ENCODE data around the gene SLC22A31. TPM values are rescaled to one million over a fixed set of nuclear protein-coding genes. Genes with fewer than 3 reads are reported as not detected.

Gene SLC22A31
- total and polyA plus RNA-seq, 2 donors (not counting 3 experiments of a cell fraction or from before 2014, with no cell fraction given), result 1.0 TPM; not detected in 1

DNA sequence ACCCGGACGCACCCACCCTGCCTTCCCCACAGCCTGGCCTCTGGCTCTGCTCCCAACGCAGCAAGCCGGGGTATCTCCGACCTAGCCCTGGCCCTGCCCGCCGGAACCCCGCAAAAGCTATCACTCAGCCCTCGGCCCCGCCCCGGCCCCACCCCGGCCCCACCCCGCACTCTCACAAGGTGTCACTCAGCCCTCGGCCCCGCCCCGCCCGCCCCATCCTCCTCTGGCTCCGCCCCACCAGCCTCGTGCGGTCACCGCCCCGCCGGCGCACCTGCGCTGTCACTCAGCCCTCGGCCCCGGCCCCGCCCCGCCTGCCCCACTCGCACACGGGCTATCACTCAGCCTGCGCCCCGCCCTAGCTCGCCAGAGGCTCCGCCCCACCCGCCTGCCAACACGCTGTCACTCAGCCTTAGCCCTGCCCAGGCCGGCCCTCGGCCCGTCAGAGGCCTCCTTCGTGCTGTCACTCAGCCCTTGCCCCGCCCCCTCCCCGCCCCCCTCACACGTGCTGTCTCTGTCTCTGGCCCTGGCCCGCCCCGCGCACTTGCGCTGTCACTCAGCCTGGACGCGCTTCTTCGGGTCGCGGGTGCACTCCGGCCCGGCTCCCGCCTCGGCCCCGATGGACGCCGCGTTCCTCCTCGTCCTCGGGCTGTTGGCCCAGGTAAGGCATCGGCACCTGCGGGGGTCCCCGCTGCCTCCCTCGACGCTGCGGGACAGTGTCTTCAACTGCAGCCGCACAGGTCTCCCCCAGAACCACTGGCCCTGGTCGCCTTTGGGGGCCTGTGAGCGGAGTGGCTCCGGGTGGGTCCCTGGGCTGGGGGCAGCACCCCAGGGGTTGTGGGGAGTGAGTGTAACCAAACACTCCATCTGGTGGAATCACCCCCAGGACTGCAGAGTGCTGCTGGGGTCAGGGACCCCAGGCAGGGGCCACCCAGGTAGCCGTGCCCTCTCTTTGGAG lies 28.8 kb downstream of the SLC22A31 start, which contains the start of gene CDH15:
TSS of gene CDH15 (plus strand) at position 533 of the 955 bp plus-strand sequence. CDS start at position 617, 84 bp downstream.
- H3K4me3 ChIP-seq (replicated peaks in 1 of 3; ENCODE audit: insufficient read depth in 1 of 3, low read depth in 1 of 3, low read length in 3 of 3), result no peak within 1 kb of the TSS
- peak; percentile 88 for DNase-seq (ENCODE audit: low read depth, low spot score)
- H3K9me1 ChIP-seq (replicated peaks; ENCODE audit: control insufficient read depth, extremely low read depth, insufficient read depth, low read length), result no peaks in the 10 kb centered on the region
- CTCF ChIA-PET, result interaction anchor here (0.9 to 1.1 kb wide), 3 partner anchors 9 to 434 kb away, joined by 3 to 7 read pairs (median 3); no protein-coding TSS in a partner anchor
- no TSS peak for BruUV-seq (replicated peaks)
- no peaks in the 10 kb centered on the region for H3K36me3 ChIP-seq (ENCODE audit: control insufficient read depth in 2 of 2, extremely low read depth in 1 of 2, insufficient read depth in 2 of 2, low read length in 2 of 2)
- no peaks in the 10 kb centered on the region for H3K9me3 ChIP-seq (replicated peaks; ENCODE audit: control insufficient read depth, insufficient read depth, low read length)
- intact Hi-C loops (cut with micrococcal nuclease) (loop anchor here (1.0 kb wide), 2 partner anchors 21 to 45 kb away; no protein-coding TSS in a partner anchor), dilution Hi-C loops (cut with MboI; ENCODE audit: extremely low pct_ligation_motif_present, low sequenced_read_pairs) (no loop called here)
- TF ChIP-seq POLR2AphosphoS5 (IDR thresholded peaks at IDR 0.05; ENCODE audit: insufficient read depth, low read depth, low read length) (no peak), FOS (IDR thresholded peaks at IDR 0.05; ENCODE audit: borderline replicate concordance, insufficient read depth, low read length) (no peak), MYC (IDR thresholded peaks at IDR 0.05; ENCODE audit: low read depth, low read length) (no peak), JUN (IDR thresholded peaks at IDR 0.05; ENCODE audit: borderline replicate concordance, insufficient read depth, insufficient read length, low read depth) (no peak), GATA2 (IDR thresholded peaks at IDR 0.05; ENCODE audit: insufficient read depth, insufficient read length, low read depth, low read length) (no peak), POLR2A (IDR thresholded peaks at IDR 0.05; ENCODE audit: low read depth, low read length) (no peak), CTCF (IDR thresholded peaks at IDR 0.05; ENCODE audit: extremely low read depth in 1 of 2, insufficient read depth in 1 of 2, low read depth in 1 of 2, low read length in 2 of 2) (no peak), EZH2 (IDR thresholded peaks at IDR 0.05; ENCODE audit: borderline replicate concordance, low read depth, low read length, severe bottlenecking) (no peak)
- TF ChIP-seq, protein P1, sequence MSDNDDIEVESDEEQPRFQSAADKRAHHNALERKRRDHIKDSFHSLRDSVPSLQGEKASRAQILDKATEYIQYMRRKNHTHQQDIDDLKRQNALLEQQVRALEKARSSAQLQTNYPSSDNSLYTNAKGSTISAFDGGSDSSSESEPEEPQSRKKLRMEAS (IDR thresholded peaks at IDR 0.05; ENCODE audit: insufficient read depth, insufficient read length), result no peak
- H3K9ac ChIP-seq (replicated peaks; ENCODE audit: extremely low read depth, insufficient read depth, low read length), result no peak within 1 kb of the TSS
- peaks cover 0 to 3% of the 10 kb centered on the region in 2 experiments for H3K27me3 ChIP-seq (ENCODE audit: control insufficient read depth in 2 of 2, insufficient read depth in 2 of 2, low read length in 2 of 2)
- peak within 1 kb of the TSS; percentile 65 for H2AFZ ChIP-seq (ENCODE audit: low read depth, low read length)
- H4K20me1 ChIP-seq (replicated peaks; ENCODE audit: control insufficient read depth, extremely low read depth, insufficient read depth, low read length), result no peaks in the 10 kb centered on the region
- H3K27ac ChIP-seq (ENCODE audit: insufficient read depth, low read depth, low read length), result no peak within 1 kb of the TSS
- peak; percentile 92 for FAIRE-seq
- H3K4me2 ChIP-seq (ENCODE audit: insufficient read depth, low read length), result peak within 1 kb of the TSS; percentile 33
- POLR2A ChIA-PET, result interaction anchor here (0.7 kb wide), 1 partner anchor 1216 kb away, joined by 4 read pairs; no protein-coding TSS in a partner anchor
- peaks cover 3% of the 10 kb centered on the region for H3K4me1 ChIP-seq (ENCODE audit: control insufficient read depth, extremely low read depth, insufficient read depth, low read length)
- no peaks in the 10 kb centered on the region for H3K79me2 ChIP-seq (ENCODE audit: control insufficient read depth, insufficient read depth, low read length)

All from endothelial cell of umbilical vein (primary cell).